Activated naive CD4-positive, alpha-beta T cell treated with Interleukin-2 at 50 U/mL for 16 hours (primary cell): Measurements from ENCODE around the gene CD28.

Experiments
- DNase-seq: peaks from one replicate; pipeline ENCODE4 v3.0.0-alpha.2; 2020

The CD28 gene

GRCh38 chr2:203719456-203720410 is 13.3 kb downstream of the CD28 start:
- no peak for DNase-seq

- no peak for DNase-seq
These were observed 14.7 kb downstream of the CD28 start for GRCh38 chr2:203720915-203721672.

GRCh38 chr2:203721781-203722300 is 15.4 kb downstream of the CD28 start:
- DNase-seq, result no peak

DNA sequence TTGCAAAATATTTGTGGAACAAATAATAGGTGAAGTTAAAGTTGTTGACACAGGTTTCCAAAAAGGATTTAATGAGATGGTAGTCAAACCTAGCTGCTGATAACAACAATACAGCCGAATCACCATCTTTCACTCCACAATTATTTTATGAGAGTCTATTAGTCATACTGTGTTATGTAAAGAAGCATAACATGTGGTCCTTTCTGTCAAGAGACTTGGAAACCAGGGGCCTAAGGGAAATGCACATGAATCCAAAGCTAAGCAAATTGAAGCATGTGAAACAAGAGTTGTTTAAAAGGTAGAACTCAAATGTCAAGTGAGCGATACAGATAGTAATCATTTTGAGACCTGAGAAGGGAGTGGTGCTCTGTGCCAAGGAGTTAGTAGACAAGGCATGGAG is 16.0 kb downstream of the CD28 start:
- DNase-seq, result no peak

DNA sequence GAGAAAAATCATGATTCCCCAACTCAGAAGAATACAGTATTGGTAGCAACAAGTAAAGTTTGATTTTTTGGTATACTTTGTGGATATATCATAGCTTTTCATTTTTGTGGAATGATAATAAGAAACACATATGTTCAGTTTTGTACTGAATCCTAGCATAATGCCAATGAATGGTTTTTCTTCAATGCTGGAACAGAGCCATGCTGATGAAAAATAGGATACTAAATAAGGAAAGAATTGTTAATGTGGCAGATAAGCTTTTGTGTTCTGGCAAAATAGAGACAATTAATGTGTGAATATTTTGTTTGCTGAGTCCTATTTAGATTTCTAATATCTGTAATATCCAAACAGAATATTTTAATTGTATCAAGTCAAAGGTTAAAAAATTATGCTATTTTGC is 21.9 kb downstream of the CD28 start:
- no peak for DNase-seq

DNA sequence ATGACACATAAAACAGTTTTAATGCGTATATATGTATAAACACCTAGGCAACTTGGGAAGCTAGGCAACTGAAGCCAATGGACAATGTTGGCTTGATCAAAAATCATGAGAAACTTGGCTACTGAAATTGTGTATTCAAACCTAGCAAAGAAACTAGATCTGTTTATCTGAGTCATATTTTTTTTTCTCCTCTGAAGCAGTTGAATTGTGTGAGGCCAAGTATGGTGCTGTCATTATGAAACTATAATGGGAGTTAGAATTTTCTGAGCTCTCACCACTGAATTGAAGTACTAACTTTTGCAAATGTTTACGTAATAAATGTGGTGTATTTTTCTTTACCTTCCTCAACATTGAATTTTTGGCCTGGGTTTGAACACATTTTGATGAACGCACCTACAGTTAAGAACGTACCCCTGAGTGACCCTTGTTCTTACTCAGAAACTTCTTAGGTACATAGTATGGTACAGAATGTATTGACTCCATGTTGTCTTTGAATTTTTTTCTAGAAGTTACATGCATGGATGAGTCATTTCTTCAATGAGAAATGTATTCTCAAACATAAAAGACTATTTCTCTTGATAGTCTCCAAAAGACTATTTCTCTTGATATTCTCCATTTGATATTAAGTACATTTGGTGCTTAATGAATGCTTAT is 23.8 kb downstream of the CD28 start:
- no peak for DNase-seq

DNA sequence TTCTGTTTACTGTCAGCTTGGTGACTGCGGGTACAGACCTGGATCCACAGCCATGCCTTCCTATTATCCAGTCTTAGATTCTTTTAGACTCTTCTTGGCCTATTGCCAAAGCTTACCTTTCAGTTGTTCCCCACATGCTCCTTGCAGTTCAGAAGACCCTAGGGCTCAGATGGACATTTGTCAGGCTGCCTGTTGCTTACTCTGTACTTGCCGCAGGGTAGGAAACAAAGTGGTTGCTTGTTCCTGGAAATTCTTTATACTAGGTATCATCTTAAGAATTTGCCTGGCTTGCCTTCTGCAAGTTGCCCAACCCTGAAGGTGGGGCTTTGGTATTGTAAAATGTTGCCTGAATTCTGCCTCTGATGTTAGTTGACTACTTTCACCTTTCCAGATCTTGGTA is 24.4 kb downstream of the CD28 start:
- no peak for DNase-seq

DNA sequence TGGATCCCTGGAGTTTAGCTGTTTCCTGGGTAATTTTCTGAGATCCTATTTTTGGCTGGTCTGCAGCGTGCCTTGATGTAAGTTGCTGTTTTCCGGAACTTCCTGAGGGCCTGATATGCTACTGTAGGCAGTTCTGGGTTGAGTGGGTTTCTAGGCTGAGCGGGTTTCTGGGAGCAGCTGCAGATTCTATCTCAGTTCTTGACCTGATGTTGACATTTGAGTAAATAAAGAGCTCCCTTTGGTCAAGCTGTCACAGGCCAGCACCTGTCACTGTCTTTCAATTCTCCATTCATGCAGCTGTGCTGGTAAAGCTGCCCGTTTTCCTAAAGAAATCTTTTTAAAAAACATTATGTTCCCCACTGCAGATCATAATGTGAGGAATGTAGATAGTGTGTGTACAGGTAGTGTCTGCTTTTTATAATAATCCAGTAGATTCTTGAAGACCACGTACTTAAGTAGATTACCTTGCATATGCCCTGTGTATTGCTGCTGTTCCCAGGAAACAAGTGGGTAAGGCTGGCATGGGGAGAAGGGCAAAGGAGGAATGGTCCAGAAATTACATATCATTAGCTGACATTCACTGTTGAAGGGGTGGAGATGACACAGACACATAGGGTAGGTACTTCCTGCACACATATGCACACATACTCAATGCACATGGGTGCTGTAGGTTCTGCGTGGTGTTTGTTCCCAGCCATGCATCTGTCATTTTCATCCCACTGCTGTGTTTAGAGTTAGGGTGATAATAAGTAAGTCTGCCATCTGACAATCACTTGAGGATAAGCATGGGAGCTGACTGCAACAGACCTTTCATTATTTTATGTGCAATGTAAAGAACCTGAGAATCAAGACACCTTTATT is 25.9 kb downstream of the CD28 start:
- no peak for DNase-seq

GRCh38 chr2:203732953-203733510 is 26.6 kb downstream of the CD28 start:
- no peak for DNase-seq

DNA sequence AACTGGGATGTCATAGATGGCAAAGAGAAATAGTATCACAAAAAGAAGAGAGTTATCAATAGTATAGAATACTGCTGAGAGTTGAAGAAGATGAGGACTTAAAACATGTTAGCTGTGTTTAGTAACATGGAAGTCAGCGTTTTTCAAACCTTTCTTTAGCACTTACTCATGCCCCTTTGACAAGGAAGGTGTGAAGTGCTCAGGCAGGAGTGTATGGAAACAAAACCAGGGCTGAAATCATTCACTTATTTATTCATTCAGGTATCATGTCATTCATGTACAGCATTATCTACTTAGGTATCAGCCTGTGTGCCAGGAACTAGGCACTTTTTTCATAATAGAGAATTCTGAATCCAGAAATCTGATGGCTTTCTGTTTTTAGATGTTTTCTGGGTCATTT is 27.2 kb downstream of the CD28 start:
- DNase-seq, result no peak

DNA sequence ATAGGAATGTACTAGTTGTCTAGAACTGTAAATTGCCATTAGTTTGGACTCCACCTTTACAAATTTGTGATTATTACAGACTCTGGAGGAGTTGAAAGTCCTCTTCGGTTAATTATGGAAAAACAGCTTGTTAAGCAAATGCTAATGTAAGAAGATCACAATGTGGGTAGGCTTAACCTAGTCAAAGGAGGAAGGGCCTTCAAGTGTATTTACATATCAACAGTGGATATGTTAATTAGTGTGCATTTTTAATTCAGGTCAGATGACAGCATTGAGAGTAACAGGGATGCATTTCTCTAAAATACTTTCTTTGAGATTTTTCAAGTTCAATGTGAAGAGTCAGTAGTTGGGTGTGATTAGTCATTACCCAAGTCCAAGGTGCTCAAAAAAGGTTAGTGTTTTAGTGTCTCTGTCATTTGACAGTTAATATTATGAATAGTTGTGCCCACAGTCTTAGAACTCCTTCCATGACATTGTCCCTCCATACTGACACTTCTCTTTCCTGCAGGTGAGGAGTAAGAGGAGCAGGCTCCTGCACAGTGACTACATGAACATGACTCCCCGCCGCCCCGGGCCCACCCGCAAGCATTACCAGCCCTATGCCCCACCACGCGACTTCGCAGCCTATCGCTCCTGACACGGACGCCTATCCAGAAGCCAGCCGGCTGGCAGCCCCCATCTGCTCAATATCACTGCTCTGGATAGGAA is 28.0 kb downstream of the CD28 start:
- DNase-seq, result no peak

GRCh38 chr2:203737360-203737759 is 30.9 kb downstream of the CD28 start:
- no peak for DNase-seq

DNA sequence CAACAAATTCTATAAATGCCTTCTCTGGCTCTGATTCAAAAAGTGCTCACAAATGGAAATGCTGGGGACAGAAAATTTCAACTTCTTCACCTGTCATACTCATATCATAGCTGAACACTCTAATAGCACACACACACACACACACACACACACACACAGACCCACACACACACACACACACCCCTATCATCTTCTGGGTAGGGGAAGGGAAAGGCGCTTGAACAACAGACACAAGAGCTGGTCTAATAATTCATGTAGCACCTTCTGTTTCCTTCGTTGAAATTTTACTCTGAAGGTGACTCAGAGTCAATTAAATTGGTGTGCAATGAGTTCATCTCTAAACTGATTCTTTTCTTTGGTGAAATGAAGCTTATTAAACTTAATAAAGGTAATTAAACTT is 32.9 kb downstream of the CD28 start:
- peak; percentile 41 for DNase-seq

DNA sequence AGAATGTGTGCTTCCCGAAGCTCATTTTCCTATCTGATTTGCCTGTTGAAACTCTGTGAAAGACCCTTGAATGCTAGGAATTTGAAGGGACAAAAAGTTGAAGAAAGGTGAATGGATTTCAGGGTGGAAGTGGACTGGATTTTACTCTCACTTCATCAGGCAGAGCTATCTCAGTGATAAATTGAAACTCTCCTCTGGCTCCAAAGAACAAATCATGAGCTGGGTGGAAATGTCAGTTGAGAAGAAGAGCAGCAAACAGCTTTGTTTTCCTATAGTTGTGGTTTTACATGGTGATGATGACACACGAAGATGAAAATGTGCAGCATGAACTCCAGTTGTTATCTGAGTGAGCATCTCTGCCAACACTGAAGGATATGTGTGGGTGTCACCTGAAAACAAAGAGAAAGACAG is 34.4 kb downstream of the CD28 start:
- peak; percentile 35 for DNase-seq

DNA sequence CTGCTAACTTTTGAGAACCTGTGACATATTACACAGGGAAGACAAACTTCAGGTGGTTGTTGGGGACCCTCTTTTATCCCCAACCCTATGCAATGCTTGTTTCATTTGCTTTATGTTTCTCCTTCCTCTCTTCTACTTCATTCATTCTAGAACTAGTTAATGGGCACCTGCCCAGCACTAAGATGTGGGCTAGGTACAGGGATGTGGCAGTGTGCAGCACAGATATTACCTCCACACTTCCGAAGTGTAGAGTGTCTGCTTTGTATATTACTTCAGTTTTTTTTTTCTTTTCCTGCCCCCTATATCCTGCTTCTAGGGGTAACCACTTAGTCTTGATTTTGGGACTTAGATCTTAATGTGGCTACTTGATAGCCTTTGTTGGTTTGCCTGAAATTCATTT is 35.1 kb downstream of the CD28 start:
- DNase-seq, result no peak

DNA sequence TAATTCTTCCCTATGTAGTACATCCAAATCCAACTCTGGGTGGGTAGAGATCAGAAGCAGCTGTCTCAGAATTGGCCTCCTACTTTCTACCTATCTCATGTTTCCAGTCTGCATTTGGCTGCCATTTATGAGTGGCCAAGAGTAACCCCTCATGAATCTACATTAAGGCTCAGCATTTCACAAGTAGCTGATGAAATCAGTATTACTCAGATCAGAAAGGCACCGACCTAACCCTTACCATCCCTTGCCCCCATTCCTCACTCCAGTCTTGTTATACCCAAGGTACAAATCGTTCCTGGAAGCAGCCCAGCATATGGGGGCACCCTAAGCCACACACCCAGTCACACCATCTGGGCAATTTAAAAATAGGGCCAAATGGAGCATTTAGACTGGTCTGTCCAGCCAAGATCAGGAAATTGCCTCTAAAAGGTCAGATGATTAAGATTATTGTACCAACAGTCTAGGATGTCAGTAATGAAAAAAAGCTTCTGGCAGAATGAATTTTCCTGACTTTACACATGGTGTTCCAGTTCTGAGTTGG is 37.1 kb downstream of the CD28 start:
- no peak for DNase-seq

GRCh38 chr2:203744091-203744490 is 37.7 kb downstream of the CD28 start:
- DNase-seq, result no peak

DNA sequence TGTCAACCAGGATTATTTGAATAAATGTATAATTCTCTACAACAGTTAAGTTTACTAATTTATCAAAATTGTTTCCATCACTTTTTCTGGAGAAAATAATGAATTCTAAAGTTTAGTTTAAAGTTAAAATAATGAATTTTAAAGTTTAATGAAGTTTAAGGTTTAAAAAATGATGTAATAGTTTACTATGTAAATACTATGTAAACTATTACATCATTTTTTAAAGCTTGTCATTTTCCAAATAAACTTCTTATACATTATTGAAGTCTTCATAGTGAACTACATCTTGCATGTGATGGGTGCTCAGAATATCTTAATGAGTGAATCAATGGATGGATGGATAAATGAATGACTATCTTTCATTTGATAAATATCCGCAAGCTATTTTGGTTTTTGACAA is 38.8 kb downstream of the CD28 start:
- no peak for DNase-seq

DNA sequence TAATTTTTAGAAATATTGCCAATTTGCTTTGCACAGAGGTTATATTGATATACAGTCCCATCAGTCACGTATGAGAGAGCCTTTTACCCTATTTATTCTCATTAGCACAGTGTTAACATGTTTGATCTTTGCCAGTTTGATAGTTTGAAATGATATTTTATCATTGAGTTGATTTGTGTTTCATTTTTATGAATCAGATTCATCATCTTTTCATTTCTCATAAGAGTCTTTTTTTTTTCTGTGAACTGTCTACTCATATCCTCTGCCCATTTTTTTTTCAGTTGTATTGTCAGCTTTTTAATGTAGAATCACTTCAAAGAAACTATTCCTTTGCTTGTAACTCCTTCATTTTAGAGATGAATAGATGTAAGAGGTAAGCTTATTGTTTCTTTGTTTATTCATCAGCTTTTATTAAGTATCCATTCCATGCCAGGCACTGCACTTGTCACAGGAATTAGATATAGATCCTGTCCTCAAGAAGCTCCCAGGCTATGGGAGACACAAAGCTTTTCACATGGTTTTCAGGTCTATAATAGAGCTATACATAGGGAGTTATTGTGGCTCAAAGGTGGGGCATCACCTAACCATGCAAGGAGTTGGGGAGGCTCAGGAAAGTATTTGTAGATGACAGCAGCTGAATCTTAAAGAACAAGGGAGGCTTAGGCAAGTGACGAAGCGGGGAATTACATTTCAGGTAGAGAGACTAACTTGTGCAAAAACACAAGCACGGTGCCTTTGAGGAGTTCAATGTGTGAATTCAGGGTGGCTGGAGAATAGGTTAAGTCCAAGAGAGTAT is 42.1 kb downstream of the CD28 start:
- no peak for DNase-seq
